WTC11 (cell line): ENCODE results near the gene MYO5B. TPM values are rescaled to one million over a fixed set of nuclear protein-coding genes. Genes with fewer than 3 reads are reported as not detected.
"Not testable (repeated sequence)": the region's sequence is repeated elsewhere in the genome, so short reads cannot be mapped to it uniquely, and the experiment has no call there.

Experiments used
- ATAC-seq: fragments of 200-7000 bp; cut with Tn5 transposase; 2 replicates; pipeline ENCODE4 v1.10.0; 2021; ENCODE audit warnings: mild to moderate bottlenecking, moderate library complexity
- Bru-seq: library from RNA; stranded (reverse); fragments of 400-500 nt; gene quantifications from one replicate; lab custom pipeline; 2021; lab: Mats Ljungman, UMichigan
- CTCF ChIA-PET: fragments of 300-600 bp; sonication (Branson Sonifier 250); formaldehyde crosslinking; loops from one replicate; lab custom pipeline; 2021; ENCODE audit warnings: antibody characterized with exemption; lab: Charles Lee
- POLR2A ChIA-PET: fragments of 350-600 bp; sonication (Branson Sonifier 250); formaldehyde crosslinking; loops from one replicate; lab custom pipeline; 2021; ENCODE audit warnings: antibody characterized with exemption; lab: Charles Lee
- DNase-seq: peaks from one replicate; pipeline ENCODE4 v3.0.0; 2021; ENCODE audit warnings: low spot score
- H3K27ac Mint-ChIP-seq: 2 replicates; pipeline ENCODE4 v1.8.0; 2021; ENCODE audit warnings: mixed read lengths
- H3K27me3 Mint-ChIP-seq: 2 replicates; pipeline ENCODE4 v1.8.0; 2021; ENCODE audit warnings: low read depth, mild to moderate bottlenecking, moderate library complexity, mixed read lengths
- H3K36me3 Mint-ChIP-seq: 2 replicates; pipeline ENCODE4 v1.8.0; 2021; ENCODE audit warnings: mixed read lengths
- H3K4me1 Mint-ChIP-seq: 2 replicates; pipeline ENCODE4 v1.8.0; 2022; ENCODE audit warnings: mixed read lengths
- H3K4me3 Mint-ChIP-seq: 2 replicates; pipeline ENCODE4 v1.8.0; 2021; ENCODE audit warnings: mild to moderate bottlenecking, moderate library complexity, mixed read lengths
- H3K9me3 Mint-ChIP-seq: 2 replicates; pipeline ENCODE4 v1.8.0; 2021; ENCODE audit warnings: mixed read lengths
- ETV6 ChIP-seq: sonication (generic); formaldehyde crosslinking; IDR thresholded peaks from 2 replicates; pipeline ENCODE4 v1.8.1; 2022; ENCODE audit warnings: mild to moderate bottlenecking, missing genetic modification reagents
- GTF2I ChIP-seq: fragments of 250-450 bp; sonication (Bioruptor Pico); conservative IDR thresholded peaks from 2 replicates; pipeline ENCODE4 v1.4.0; 2021; ENCODE audit warnings: mild to moderate bottlenecking
- NR1H2 ChIP-seq: sonication (generic); formaldehyde crosslinking; IDR thresholded peaks from 2 replicates; pipeline ENCODE4 v1.9.0; 2021; ENCODE audit warnings: mild to moderate bottlenecking, moderate library complexity, missing genetic modification reagents
- SP1 ChIP-seq: sonication (generic); formaldehyde crosslinking; conservative IDR thresholded peaks from 2 replicates; pipeline ENCODE4 v1.8.1; 2022; ENCODE audit warnings: missing genetic modification reagents
- ZNF219 ChIP-seq: sonication (generic); formaldehyde crosslinking; IDR thresholded peaks from 2 replicates; pipeline ENCODE4 v1.8.0; 2023; ENCODE audit warnings: missing genetic modification reagents, mild to moderate bottlenecking, borderline replicate concordance
- ZNF671 ChIP-seq: fragments of 250-450 bp; sonication (Bioruptor Pico); IDR thresholded peaks from 2 replicates; pipeline ENCODE4 v1.8.0; 2021; ENCODE audit warnings: mild to moderate bottlenecking
- long read RNA-seq, 3 experiments: library from RNA in 1 of 3; library from capped mRNA in 1 of 3; library from polyadenylated mRNA in 1 of 3; unstranded in 2 of 3; stranded (forward) in 1 of 3; transcript quantifications; one replicate each; pipeline ENCODE4 v2.0.0, GENCODE V29; 2021
- total RNA-seq: library from RNA; stranded (reverse); gene quantifications from 3 replicates; pipeline ENCODE4 v1.2.3, GENCODE V29; 2021
- TF ChIP-seq, protein P1 (sequence below): fragments of 200-600 bp; IDR thresholded peaks from 2 replicates; pipeline ENCODE4 v1.8.0; 2022; ENCODE audit warnings: antibody characterized with exemption
- TF ChIP-seq, protein P2 (sequence below): sonication (generic); formaldehyde crosslinking; IDR thresholded peaks from 2 replicates; pipeline ENCODE4 v1.8.1; 2022; ENCODE audit warnings: missing genetic modification reagents, borderline replicate concordance
- TF ChIP-seq, protein P3 (sequence below): sonication (generic); formaldehyde crosslinking; IDR thresholded peaks from 2 replicates; pipeline ENCODE4 v1.8.0; 2023; ENCODE audit warnings: missing genetic modification reagents, mild to moderate bottlenecking, borderline replicate concordance
- TF ChIP-seq, protein P4 (sequence below): sonication (generic); formaldehyde crosslinking; IDR thresholded peaks from 2 replicates; pipeline ENCODE4 v1.8.0; 2022; ENCODE audit warnings: missing genetic modification reagents
- TF ChIP-seq, protein P5 (sequence below): sonication (generic); formaldehyde crosslinking; IDR thresholded peaks from 2 replicates; pipeline ENCODE4 v1.8.1; 2023; ENCODE audit warnings: mild to moderate bottlenecking, missing genetic modification reagents
- TF ChIP-seq, protein P6 (sequence below): fragments of 250-450 bp; sonication (Bioruptor Pico); IDR thresholded peaks from 2 replicates; pipeline ENCODE4 v1.9.0; 2021; ENCODE audit warnings: moderate library complexity, mild to moderate bottlenecking, inconsistent platforms, borderline replicate concordance

Gene MYO5B
- total RNA-seq (7.0 to 8.7 TPM (median 7.4 TPM) in 3 replicates), Bru-seq, nascent RNA (percentile 39 among the genes with signal in this experiment)
- long read RNA-seq, experiment 1, partial matches to known transcripts, result 9 of 52 reads
- long read RNA-seq, experiment 1, other reads (novel, unspliced or antisense), result 41 of 52 reads
- long read RNA-seq, experiment 2, partial matches to known transcripts, result 5 of 8 reads
- long read RNA-seq, experiment 2, other reads (novel, unspliced or antisense), result 2 of 8 reads
- long read RNA-seq, experiment 3, partial matches to known transcripts, result 1 of 2 reads
- long read RNA-seq, experiment 3, other reads (novel, unspliced or antisense), result 0 of 2 reads

DNA sequence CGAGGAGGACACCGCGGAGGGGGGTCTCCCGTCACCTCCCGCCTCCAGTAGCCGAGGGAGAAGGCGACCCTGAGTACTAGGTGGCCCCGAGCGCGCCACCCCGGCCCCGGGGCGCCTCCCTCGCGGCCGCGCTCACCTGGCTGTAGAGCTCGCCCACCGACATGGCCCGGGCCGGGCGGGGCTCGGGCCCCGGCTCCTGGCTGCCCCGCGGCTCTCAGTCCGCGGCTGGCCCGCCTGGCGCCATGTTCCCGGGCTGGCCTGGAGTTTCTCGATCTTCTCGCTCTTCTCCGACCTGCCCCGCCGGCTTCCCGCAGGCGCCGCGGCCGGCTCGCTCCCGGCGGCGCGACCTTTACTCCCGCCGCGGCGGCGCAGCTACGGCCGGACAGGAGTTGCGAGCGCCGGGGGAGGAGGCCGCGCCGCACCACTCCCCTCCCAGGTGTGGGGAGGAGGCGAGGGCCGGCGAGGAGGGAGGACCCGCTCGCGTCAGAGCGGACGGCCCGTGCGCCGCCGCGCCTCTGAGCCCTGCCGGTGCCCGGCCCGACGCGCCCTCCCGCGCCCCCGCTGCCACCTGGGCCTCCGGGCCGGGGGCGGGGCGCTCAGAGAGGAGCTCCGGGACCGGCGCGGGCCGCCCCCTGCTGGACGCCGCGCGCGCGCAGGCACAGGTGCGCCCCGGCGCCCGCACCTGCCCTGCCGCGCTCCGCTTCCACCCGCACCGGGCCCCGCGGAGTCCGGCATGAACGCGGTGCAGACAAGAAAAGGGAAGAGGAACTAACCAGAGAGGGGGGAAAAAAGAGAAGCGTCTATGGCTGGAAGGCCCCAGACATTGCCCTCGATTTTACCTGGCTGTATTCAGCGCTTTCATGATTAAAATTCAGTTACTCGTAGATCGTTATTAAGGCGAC lies at the start of gene MYO5B:
MYO5B (minus strand) TSS at position 517 of the 902 bp plus-strand sequence; CDS start at position 163, 354 bp downstream.
- no peaks in the 10 kb centered on the region for H3K9me3 Mint-ChIP-seq
- no peaks in the 10 kb centered on the region for H3K36me3 Mint-ChIP-seq
- peak; percentile 83 for ATAC-seq
- peaks cover 68% of the 10 kb centered on the region for H3K27me3 Mint-ChIP-seq
- H3K4me3 Mint-ChIP-seq, result peak within 1 kb of the TSS; percentile 76
- CTCF ChIA-PET, result interaction anchor here (0.6 to 2.9 kb wide), 20 partner anchors 8 to 331 kb away, joined by 3 to 38 read pairs (median 4); no protein-coding TSS in a partner anchor
- POLR2A ChIA-PET, result interaction anchor here (0.6 kb wide), 1 partner anchor 9 kb away, joined by 3 read pairs; no protein-coding TSS in a partner anchor
- no peak within 1 kb of the TSS for H3K27ac Mint-ChIP-seq
- TF ChIP-seq, protein P1, sequence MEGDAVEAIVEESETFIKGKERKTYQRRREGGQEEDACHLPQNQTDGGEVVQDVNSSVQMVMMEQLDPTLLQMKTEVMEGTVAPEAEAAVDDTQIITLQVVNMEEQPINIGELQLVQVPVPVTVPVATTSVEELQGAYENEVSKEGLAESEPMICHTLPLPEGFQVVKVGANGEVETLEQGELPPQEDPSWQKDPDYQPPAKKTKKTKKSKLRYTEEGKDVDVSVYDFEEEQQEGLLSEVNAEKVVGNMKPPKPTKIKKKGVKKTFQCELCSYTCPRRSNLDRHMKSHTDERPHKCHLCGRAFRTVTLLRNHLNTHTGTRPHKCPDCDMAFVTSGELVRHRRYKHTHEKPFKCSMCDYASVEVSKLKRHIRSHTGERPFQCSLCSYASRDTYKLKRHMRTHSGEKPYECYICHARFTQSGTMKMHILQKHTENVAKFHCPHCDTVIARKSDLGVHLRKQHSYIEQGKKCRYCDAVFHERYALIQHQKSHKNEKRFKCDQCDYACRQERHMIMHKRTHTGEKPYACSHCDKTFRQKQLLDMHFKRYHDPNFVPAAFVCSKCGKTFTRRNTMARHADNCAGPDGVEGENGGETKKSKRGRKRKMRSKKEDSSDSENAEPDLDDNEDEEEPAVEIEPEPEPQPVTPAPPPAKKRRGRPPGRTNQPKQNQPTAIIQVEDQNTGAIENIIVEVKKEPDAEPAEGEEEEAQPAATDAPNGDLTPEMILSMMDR, result peak; percentile 46
- TF ChIP-seq ETV6 (CRISPR knock-in tag) (no peak), SP1 (CRISPR knock-in tag) (peak; percentile 62; the same call in 1 of the 2 replicates)
- peaks cover 24% of the 10 kb centered on the region for H3K4me1 Mint-ChIP-seq
- peak; percentile 71 for DNase-seq

DNA sequence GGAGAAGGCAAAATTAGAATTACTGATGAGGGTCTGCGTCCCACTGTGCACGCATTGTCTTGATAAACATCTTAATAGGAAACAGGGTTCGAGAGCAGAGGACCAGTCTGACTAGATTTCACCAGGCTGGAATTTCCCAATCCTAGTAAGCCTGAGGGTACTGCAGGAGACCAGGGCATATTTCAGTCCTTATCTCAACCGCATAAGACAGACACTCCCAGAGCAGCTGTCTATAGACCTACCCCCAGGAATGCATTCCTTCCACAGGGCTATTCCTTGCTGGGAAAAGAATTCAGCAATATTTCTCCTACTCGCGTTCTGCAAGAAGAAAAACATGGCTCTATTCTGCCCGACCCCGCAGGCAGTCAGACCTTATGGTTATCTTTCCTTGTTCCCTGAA lies 46.8 kb upstream of the MYO5B start:
- DNase-seq, ATAC-seq, CTCF ChIA-PET, POLR2A ChIA-PET, H3K4me1 Mint-ChIP-seq, H3K4me3 Mint-ChIP-seq, H3K27ac Mint-ChIP-seq: not testable (repeated sequence)
- Mint-ChIP-seq H3K36me3 (peaks cover 35% of the 10 kb centered on the region), H3K27me3 (peaks cover 14% of the 10 kb centered on the region), H3K9me3 (peaks cover 56% of the 10 kb centered on the region)

DNA sequence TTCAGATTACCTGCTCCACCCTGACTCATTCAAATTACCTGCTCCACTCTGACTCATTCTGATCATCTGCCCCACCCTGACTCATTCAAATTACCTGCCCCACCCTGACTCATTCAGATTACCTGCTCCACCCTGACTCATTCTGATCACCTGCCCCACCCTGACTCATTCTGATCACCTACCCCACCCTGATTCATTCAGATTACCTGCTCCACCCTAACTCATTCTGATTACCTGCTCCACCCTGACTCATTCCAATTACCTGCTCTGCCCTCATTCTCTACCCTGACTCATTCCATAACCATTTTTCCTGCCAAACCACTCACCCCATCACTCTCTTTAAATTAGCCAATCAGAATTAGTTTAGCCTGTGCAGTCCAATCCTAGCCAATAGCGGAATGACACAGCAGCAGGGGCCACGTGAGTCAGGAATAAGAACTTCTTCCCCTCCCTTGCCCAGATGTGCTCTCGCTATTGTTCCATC lies 45.2 kb upstream of the MYO5B start:
- ChIA-PET CTCF (no interaction called here), POLR2A (no interaction called here)
- no peak overlapping the region for H3K27ac Mint-ChIP-seq
- ATAC-seq (no peak), DNase-seq (no peak)
- peaks cover 38% of the 10 kb centered on the region for H3K36me3 Mint-ChIP-seq
- no peaks in the 10 kb centered on the region for H3K4me1 Mint-ChIP-seq
- H3K9me3 Mint-ChIP-seq, result peaks cover 63% of the 10 kb centered on the region
- peaks cover 20% of the 10 kb centered on the region for H3K27me3 Mint-ChIP-seq
- H3K4me3 Mint-ChIP-seq, result no peak overlapping the region
- no peak for TF ChIP-seq ZNF671
- no peak for TF ChIP-seq NR1H2 (CRISPR knock-in tag)
- TF ChIP-seq, protein P2, sequence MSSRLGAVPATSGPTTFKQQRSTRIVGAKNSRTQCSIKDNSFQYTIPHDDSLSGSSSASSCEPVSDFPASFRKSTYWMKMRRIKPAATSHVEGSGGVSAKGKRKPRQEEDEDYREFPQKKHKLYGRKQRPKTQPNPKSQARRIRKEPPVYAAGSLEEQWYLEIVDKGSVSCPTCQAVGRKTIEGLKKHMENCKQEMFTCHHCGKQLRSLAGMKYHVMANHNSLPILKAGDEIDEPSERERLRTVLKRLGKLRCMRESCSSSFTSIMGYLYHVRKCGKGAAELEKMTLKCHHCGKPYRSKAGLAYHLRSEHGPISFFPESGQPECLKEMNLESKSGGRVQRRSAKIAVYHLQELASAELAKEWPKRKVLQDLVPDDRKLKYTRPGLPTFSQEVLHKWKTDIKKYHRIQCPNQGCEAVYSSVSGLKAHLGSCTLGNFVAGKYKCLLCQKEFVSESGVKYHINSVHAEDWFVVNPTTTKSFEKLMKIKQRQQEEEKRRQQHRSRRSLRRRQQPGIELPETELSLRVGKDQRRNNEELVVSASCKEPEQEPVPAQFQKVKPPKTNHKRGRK (CRISPR knock-in tag), result no peak
- TF ChIP-seq, protein P3, sequence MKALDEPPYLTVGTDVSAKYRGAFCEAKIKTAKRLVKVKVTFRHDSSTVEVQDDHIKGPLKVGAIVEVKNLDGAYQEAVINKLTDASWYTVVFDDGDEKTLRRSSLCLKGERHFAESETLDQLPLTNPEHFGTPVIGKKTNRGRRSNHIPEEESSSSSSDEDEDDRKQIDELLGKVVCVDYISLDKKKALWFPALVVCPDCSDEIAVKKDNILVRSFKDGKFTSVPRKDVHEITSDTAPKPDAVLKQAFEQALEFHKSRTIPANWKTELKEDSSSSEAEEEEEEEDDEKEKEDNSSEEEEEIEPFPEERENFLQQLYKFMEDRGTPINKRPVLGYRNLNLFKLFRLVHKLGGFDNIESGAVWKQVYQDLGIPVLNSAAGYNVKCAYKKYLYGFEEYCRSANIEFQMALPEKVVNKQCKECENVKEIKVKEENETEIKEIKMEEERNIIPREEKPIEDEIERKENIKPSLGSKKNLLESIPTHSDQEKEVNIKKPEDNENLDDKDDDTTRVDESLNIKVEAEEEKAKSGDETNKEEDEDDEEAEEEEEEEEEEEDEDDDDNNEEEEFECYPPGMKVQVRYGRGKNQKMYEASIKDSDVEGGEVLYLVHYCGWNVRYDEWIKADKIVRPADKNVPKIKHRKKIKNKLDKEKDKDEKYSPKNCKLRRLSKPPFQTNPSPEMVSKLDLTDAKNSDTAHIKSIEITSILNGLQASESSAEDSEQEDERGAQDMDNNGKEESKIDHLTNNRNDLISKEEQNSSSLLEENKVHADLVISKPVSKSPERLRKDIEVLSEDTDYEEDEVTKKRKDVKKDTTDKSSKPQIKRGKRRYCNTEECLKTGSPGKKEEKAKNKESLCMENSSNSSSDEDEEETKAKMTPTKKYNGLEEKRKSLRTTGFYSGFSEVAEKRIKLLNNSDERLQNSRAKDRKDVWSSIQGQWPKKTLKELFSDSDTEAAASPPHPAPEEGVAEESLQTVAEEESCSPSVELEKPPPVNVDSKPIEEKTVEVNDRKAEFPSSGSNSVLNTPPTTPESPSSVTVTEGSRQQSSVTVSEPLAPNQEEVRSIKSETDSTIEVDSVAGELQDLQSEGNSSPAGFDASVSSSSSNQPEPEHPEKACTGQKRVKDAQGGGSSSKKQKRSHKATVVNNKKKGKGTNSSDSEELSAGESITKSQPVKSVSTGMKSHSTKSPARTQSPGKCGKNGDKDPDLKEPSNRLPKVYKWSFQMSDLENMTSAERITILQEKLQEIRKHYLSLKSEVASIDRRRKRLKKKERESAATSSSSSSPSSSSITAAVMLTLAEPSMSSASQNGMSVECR (CRISPR knock-in tag), result no peak
- no peak for TF ChIP-seq ZNF219 (CRISPR knock-in tag)
- TF ChIP-seq GTF2I (CRISPR knock-in tag), result no peak
- TF ChIP-seq, protein P4, sequence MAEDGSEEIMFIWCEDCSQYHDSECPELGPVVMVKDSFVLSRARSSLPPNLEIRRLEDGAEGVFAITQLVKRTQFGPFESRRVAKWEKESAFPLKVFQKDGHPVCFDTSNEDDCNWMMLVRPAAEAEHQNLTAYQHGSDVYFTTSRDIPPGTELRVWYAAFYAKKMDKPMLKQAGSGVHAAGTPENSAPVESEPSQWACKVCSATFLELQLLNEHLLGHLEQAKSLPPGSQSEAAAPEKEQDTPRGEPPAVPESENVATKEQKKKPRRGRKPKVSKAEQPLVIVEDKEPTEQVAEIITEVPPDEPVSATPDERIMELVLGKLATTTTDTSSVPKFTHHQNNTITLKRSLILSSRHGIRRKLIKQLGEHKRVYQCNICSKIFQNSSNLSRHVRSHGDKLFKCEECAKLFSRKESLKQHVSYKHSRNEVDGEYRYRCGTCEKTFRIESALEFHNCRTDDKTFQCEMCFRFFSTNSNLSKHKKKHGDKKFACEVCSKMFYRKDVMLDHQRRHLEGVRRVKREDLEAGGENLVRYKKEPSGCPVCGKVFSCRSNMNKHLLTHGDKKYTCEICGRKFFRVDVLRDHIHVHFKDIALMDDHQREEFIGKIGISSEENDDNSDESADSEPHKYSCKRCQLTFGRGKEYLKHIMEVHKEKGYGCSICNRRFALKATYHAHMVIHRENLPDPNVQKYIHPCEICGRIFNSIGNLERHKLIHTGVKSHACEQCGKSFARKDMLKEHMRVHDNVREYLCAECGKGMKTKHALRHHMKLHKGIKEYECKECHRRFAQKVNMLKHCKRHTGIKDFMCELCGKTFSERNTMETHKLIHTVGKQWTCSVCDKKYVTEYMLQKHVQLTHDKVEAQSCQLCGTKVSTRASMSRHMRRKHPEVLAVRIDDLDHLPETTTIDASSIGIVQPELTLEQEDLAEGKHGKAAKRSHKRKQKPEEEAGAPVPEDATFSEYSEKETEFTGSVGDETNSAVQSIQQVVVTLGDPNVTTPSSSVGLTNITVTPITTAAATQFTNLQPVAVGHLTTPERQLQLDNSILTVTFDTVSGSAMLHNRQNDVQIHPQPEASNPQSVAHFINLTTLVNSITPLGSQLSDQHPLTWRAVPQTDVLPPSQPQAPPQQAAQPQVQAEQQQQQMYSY (CRISPR knock-in tag), result no peak
- TF ChIP-seq, protein P5, sequence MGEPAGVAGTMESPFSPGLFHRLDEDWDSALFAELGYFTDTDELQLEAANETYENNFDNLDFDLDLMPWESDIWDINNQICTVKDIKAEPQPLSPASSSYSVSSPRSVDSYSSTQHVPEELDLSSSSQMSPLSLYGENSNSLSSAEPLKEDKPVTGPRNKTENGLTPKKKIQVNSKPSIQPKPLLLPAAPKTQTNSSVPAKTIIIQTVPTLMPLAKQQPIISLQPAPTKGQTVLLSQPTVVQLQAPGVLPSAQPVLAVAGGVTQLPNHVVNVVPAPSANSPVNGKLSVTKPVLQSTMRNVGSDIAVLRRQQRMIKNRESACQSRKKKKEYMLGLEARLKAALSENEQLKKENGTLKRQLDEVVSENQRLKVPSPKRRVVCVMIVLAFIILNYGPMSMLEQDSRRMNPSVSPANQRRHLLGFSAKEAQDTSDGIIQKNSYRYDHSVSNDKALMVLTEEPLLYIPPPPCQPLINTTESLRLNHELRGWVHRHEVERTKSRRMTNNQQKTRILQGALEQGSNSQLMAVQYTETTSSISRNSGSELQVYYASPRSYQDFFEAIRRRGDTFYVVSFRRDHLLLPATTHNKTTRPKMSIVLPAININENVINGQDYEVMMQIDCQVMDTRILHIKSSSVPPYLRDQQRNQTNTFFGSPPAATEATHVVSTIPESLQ (CRISPR knock-in tag), result no peak
- TF ChIP-seq, protein P6, sequence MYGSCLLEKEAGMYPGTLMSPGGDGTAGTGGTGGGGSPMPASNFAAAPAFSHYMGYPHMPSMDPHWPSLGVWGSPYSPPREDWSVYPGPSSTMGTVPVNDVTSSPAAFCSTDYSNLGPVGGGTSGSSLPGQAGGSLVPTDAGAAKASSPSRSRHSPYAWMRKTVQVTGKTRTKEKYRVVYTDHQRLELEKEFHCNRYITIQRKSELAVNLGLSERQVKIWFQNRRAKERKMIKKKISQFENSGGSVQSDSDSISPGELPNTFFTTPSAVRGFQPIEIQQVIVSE (CRISPR knock-in tag), result no peak
